ENCODE data around the gene TCF21. TPM values are rescaled to one million over a fixed set of nuclear protein-coding genes. Genes with fewer than 3 reads are reported as not detected.

Gene TCF21
- total RNA-seq, 2 donors from 2014 or later = 4.9 to 9.7 TPM

DNA sequence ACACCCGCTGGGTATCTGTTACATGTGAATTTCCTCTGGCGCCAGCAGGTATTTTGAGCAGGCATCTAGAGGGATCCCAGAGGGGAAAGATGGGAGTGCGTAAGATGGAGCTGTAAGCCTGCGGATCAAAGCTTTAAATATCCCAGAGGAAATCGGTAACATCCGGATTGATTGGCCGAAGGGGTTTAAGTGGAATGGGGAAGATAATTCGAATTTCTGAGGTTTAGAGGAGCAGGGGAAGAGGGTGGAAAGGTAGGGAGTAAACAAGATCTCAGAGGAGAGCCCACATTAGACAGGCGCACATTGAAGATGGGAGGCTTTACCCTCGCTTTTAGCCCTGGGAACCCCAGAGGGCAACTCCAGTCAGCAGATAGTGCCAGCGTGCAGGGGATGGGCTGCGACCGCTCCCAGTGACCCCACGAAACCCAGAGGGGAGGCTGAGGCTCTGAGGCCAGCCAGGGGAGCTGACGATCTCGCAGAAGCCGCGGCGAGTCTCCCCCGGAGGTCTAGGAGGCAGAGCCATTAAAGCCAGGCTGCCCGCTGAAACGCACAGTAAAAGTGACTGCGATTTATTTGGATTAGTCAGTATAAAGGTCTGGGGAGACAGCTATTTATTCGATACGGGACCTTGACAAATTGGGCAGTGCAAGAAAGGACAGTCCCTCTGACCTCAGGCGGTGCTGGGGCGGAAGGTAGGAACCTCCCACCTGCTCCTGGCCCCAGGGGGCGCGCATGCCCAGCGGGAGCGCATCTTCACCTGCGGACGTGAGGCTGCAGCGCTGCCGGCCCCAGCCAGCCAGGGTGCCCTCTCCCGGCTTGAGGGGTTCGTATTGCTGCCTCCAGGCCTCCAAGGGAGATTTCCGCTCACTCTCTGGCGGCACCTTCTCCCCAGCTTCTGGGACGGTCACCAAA, 34.3 kb upstream of the TCF21 start:
- no peaks in the 10 kb centered on the region for H3K9me3 ChIP-seq
- no peaks in the 10 kb centered on the region for H3K4me1 ChIP-seq (replicated peaks)
- peaks cover 20% of the 10 kb centered on the region for H3K27me3 ChIP-seq (replicated peaks; ENCODE audit: insufficient read depth)
- no peak for DNase-seq (ENCODE audit: low spot score)
- WGBS = 9% methylated on average over 34 of the region's 40 CpGs
- H3K36me3 ChIP-seq = no peaks in the 10 kb centered on the region
- no peak overlapping the region for H3K27ac ChIP-seq
- no peak overlapping the region for H3K4me3 ChIP-seq
- intact Hi-C loops (cut with DNase I) = loop anchor here (5.0 to 10.0 kb wide), 3 partner anchors 63 to 287 kb away; no protein-coding TSS in a partner anchor
- TF ChIP-seq POLR2AphosphoS5 (IDR thresholded peaks at IDR 0.05) (no peak), CTCF (IDR thresholded peaks at IDR 0.05) (no peak), POLR2A (IDR thresholded peaks at IDR 0.05) (no peak)

- Histone ChIP-seq H3K4me1 (replicated peaks) (no peaks in the 10 kb centered on the region), H3K9me3 (no peaks in the 10 kb centered on the region), H3K36me3 (no peaks in the 10 kb centered on the region), H3K4me3 (no peak overlapping the region), H3K27me3 (replicated peaks; ENCODE audit: insufficient read depth) (peaks cover 20% of the 10 kb centered on the region), H3K27ac (no peak overlapping the region)
- intact Hi-C loops (cut with DNase I) = loop anchor here (5.0 to 10.0 kb wide), 3 partner anchors 62 to 288 kb away; no protein-coding TSS in a partner anchor
- TF ChIP-seq POLR2AphosphoS5 (IDR thresholded peaks at IDR 0.05) (no peak), CTCF (IDR thresholded peaks at IDR 0.05) (no peak), POLR2A (IDR thresholded peaks at IDR 0.05) (no peak)
- no peak for DNase-seq (ENCODE audit: low spot score)
- 35% methylated on average over 16 of the region's 16 CpGs for WGBS
Observed at GRCh38 chr6:133855276-133855990, 33.5 kb upstream of the TCF21 start.

- WGBS = 25% methylated on average over 3 of the region's 3 CpGs
- no peak for TF ChIP-seq POLR2AphosphoS5 (IDR thresholded peaks at IDR 0.05)
- TF ChIP-seq CTCF (IDR thresholded peaks at IDR 0.05) = no peak
- TF ChIP-seq POLR2A (IDR thresholded peaks at IDR 0.05) = no peak
- DNase-seq (ENCODE audit: low spot score) = no peak
- H3K36me3 ChIP-seq = no peaks in the 10 kb centered on the region
- no peaks in the 10 kb centered on the region for H3K4me1 ChIP-seq (replicated peaks)
- no peaks in the 10 kb centered on the region for H3K9me3 ChIP-seq
- no peak overlapping the region for H3K27ac ChIP-seq
- peaks cover 20% of the 10 kb centered on the region for H3K27me3 ChIP-seq (replicated peaks; ENCODE audit: insufficient read depth)
- intact Hi-C loops (cut with DNase I) = loop anchor here (5.0 to 10.0 kb wide), 3 partner anchors 61 to 289 kb away; no protein-coding TSS in a partner anchor
- H3K4me3 ChIP-seq = no peak overlapping the region
Observed at GRCh38 chr6:133855991-133856370, 32.9 kb upstream of the TCF21 start.

DNA sequence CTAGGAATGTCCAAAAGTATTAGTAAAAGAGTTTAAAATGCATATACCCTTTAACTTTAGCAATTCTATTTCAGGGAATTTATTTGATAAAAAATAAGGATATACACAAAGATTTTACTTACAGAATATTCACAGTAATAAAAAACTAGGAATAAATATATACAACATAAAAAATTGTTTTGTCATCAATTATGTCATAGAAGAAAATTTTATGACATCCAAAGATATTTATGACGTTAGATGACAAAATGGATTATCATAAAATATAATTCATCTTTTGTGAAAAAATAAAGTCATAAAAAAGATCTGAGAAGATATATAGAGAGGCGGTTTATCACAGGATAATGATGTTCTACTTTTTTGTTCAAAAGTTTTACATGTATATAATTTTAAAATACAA, 32.0 kb upstream of the TCF21 start:
- no peaks in the 10 kb centered on the region for H3K36me3 ChIP-seq
- intact Hi-C loops (cut with DNase I) = loop anchor here (5.0 to 10.0 kb wide), 3 partner anchors 60 to 290 kb away; no protein-coding TSS in a partner anchor
- no peaks in the 10 kb centered on the region for H3K9me3 ChIP-seq
- no peaks in the 10 kb centered on the region for H3K4me1 ChIP-seq (replicated peaks)
- no peak for DNase-seq (ENCODE audit: low spot score)
- H3K27me3 ChIP-seq (replicated peaks; ENCODE audit: insufficient read depth) = peaks cover 20% of the 10 kb centered on the region
- H3K4me3 ChIP-seq = no peak overlapping the region
- H3K27ac ChIP-seq = no peak overlapping the region
- TF ChIP-seq POLR2A (IDR thresholded peaks at IDR 0.05) (no peak), POLR2AphosphoS5 (IDR thresholded peaks at IDR 0.05) (no peak), CTCF (IDR thresholded peaks at IDR 0.05) (no peak)
- WGBS = 71% methylated on average over 2 of the region's 2 CpGs
